Measurements from ENCODE around the gene BPIFB3. TPM values are rescaled to one million over a fixed set of nuclear protein-coding genes. Genes with fewer than 3 reads are reported as not detected.
"Not testable (repeated sequence)": the region's sequence is repeated elsewhere in the genome, so short reads cannot be mapped to it uniquely, and the experiment has no call there.

BPIFB3 gene
- total RNA-seq, 2 donors from 2014 or later, result not detected

- Histone ChIP-seq H3K27me3 (no peaks in the 10 kb centered on the region), H3K27ac (no peak overlapping the region), H3K9ac (ENCODE audit: low read depth in 2 of 2, low read length in 2 of 2) (no peak overlapping the region), H3K4me3 (no peak overlapping the region), H3K4me1 (no peaks in the 10 kb centered on the region), H3K9me3 (no peaks in the 10 kb centered on the region), H3K36me3 (no peaks in the 10 kb centered on the region)
- TF ChIP-seq, protein P1, sequence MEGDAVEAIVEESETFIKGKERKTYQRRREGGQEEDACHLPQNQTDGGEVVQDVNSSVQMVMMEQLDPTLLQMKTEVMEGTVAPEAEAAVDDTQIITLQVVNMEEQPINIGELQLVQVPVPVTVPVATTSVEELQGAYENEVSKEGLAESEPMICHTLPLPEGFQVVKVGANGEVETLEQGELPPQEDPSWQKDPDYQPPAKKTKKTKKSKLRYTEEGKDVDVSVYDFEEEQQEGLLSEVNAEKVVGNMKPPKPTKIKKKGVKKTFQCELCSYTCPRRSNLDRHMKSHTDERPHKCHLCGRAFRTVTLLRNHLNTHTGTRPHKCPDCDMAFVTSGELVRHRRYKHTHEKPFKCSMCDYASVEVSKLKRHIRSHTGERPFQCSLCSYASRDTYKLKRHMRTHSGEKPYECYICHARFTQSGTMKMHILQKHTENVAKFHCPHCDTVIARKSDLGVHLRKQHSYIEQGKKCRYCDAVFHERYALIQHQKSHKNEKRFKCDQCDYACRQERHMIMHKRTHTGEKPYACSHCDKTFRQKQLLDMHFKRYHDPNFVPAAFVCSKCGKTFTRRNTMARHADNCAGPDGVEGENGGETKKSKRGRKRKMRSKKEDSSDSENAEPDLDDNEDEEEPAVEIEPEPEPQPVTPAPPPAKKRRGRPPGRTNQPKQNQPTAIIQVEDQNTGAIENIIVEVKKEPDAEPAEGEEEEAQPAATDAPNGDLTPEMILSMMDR (IDR thresholded peaks at IDR 0.05), result no peak
- DNase-seq, result no peak
- intact Hi-C loops (cut with DNase I), result loop anchor here (10.0 kb wide), 1 partner anchor 195 kb away; no protein-coding TSS in a partner anchor
Observed at GRCh38 chr20:33099843-33100538, 46.3 kb downstream of the BPIFB3 start.

GRCh38 chr20:33103556-33103955, 49.9 kb downstream of the BPIFB3 start:
- Histone ChIP-seq H3K36me3 (no peaks in the 10 kb centered on the region), H3K9ac (ENCODE audit: low read depth in 2 of 2, low read length in 2 of 2) (no peak overlapping the region), H3K27ac (no peak overlapping the region), H3K4me1 (no peaks in the 10 kb centered on the region), H3K27me3 (no peaks in the 10 kb centered on the region), H3K4me3 (no peak overlapping the region), H3K9me3 (no peaks in the 10 kb centered on the region)
- TF ChIP-seq, protein P1 (IDR thresholded peaks at IDR 0.05), result no peak
- DNase-seq, result no peak
- intact Hi-C loops (cut with DNase I), result no loop called here

DNA sequence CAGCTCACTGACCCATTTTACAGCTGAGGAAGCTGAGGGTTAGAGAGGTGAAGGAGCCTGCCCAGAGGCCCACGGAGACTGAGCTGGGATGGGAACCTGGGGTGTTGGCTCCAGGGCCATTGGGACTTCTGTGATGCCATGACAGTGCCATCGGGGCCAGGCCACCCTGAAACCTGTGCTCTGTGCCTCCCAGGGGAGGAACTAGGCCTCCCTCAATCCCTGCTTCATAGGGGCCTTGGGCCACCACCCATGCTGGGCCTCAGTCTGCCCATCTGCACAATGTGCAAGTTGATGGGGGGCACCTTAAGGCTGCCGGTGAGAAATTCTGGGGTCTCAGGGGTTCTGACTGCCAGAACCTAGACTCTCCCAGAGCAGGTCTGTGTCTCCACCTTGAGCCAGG, 50.6 kb downstream of the BPIFB3 start:
- Histone ChIP-seq H3K9ac (ENCODE audit: low read depth in 2 of 2, low read length in 2 of 2) (no peak overlapping the region), H3K36me3 (no peaks in the 10 kb centered on the region), H3K9me3 (no peaks in the 10 kb centered on the region), H3K4me3 (no peak overlapping the region), H3K27me3 (no peaks in the 10 kb centered on the region), H3K27ac (no peak overlapping the region), H3K4me1 (no peaks in the 10 kb centered on the region)
- TF ChIP-seq, protein P1 (IDR thresholded peaks at IDR 0.05), result no peak
- DNase-seq, result no peak
- intact Hi-C loops (cut with DNase I), result no loop called here

DNA sequence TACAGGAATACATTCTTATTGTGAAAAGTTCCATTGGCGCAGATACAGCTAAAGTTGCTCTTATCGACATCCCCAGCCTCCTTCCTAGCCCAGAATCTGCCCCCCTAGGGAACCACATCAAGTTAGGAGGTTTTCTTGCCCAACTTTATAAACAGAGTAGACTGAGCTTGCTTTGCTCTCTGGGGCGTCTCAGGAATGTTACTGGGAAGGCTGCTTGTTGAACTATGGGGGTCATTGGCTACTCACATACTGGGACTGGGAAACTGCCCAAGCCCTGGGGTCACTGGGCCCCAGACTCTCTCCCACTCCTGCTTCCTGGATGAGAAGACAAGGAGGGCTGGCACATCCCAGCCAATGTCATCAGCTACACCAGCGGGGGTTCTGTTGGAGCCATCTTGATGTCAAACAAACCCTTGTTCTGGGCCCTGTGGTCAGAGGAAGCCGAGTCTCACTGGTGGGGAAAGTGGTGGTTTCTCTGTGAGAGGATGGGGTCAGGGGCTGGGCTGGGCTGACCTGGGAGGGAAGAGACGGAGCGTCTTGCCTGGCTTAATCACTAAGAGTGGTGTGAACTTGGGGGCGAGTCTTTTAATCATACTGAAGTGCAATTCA, 51.7 kb downstream of the BPIFB3 start:
- H3K9ac ChIP-seq (ENCODE audit: low read depth in 2 of 2, low read length in 2 of 2), result no peak overlapping the region
- H3K4me1 ChIP-seq, result no peaks in the 10 kb centered on the region
- intact Hi-C loops (cut with DNase I), result no loop called here
- no peak overlapping the region for H3K27ac ChIP-seq
- no peaks in the 10 kb centered on the region for H3K36me3 ChIP-seq
- no peak overlapping the region for H3K4me3 ChIP-seq
- H3K9me3 ChIP-seq, result no peaks in the 10 kb centered on the region
- DNase-seq, result no peak
- no peaks in the 10 kb centered on the region for H3K27me3 ChIP-seq
- TF ChIP-seq, protein P1 (IDR thresholded peaks at IDR 0.05), result no peak

DNA sequence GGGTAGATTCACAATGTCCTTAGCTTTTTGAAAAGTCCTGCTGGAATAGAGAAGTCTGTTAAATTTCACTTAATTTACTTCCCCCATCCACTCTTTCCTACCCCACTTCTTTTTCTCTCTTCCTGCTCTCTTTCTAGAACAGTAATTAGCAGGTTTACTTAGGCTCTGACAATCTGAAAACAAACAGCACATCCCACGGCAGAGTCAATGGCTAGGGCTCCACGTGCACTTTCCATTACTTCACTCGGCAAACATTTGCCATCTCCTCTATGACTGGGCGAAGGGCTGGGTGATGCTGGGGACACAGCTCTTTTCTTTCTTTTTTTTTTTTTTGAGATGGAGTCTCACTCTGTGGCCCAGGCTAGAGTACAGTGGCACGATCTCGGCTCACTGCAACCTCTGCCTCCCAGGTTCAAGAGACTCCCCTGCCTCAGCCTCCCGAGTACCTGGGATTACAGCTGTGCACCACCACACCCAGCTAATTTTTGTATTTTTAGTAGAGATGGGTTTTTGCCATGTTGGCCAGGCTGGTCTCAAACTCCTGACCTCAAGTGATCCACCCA, 52.4 kb downstream of the BPIFB3 start:
- intact Hi-C loops (cut with DNase I); H3K9me3 ChIP-seq; H3K27ac ChIP-seq; DNase-seq; H3K4me1 ChIP-seq; H3K36me3 ChIP-seq; H3K4me3 ChIP-seq; H3K27me3 ChIP-seq; H3K9ac ChIP-seq (ENCODE audit: low read depth in 2 of 2, low read length in 2 of 2): not testable (repeated sequence)

- Histone ChIP-seq H3K9me3 (no peaks in the 10 kb centered on the region), H3K4me3 (no peak overlapping the region), H3K27me3 (no peaks in the 10 kb centered on the region), H3K9ac (ENCODE audit: low read depth in 2 of 2, low read length in 2 of 2) (no peak overlapping the region), H3K36me3 (no peaks in the 10 kb centered on the region), H3K27ac (no peak overlapping the region), H3K4me1 (no peaks in the 10 kb centered on the region)
- no peak for DNase-seq
- TF ChIP-seq, protein P1 (IDR thresholded peaks at IDR 0.05), result no peak
- intact Hi-C loops (cut with DNase I), result no loop called here
Observed at GRCh38 chr20:33108661-33109060, 55.0 kb downstream of the BPIFB3 start.
